ENCODE data around the gene GANAB. TPM values are rescaled to one million over a fixed set of nuclear protein-coding genes. Genes with fewer than 3 reads are reported as not detected.
"Not testable (repeated sequence)": the region's sequence is repeated elsewhere in the genome, so short reads cannot be mapped to it uniquely, and the experiment has no call there.

GANAB gene
- polyA plus RNA-seq, 3 donors: 61.7 to 122 (median 86.9) TPM

DNA sequence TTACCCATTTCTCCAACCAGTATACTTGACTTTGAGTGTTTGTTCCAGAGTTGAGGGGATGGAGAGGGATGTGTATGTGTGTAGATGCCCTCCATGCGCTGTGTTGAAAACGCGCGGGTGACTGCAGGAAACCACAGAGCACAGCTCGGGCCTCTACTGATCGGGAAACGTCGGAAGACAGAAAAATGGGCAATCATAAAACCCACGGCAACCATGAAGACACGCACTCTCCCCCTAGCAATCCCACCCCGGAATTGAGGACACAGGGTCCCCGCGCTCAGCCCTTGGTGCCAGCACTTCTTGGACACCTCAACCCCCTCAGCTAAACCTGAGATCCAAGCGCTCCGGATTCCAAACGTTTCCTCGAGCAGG is 24.8 kb upstream of the GANAB start:
- WGBS, 3 donors: 0% methylated on average over 17 of the region's 17 CpGs
- H3K27ac ChIP-seq (ENCODE audit: low read depth, low read length): peak overlapping the region; percentile 62

DNA sequence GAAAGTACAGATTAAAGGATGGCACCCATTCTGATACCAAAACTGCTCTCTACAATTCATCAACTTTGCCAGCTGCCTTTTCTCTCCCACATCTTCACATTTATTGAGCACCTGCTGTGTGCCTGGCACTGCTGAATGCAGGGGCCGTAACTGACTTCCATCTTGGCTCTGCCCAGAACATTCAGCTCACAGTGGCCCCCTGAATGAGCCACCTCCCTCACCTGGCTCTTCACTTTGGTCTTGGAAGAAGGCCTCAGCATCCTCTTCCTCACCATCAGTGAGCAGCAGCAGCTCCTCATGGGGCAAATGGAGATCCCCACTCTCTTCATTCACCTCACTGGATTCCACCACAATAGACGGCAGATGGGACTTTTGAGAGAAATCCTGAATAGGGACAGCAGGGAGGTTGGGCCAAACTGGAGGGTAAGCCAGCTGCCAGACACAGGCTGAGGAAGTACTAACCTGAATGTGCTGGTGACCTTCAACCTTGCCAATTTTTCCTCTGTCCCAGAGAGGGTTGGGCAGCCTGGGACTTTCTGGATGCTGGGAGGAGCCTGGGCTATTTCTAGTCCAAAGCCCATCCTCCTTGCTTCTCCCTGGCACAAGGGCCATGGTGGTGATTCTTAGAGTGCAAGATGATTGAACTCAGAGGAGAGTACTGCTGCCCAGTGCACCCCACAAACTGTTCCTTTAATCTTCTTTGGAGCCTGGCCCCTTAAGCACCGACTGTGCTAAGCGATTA is 23.2 kb upstream of the GANAB start:
- 50 to 79% (median 75%) methylated on average over 4 of the region's 4 CpGs for WGBS, 3 donors

DNA sequence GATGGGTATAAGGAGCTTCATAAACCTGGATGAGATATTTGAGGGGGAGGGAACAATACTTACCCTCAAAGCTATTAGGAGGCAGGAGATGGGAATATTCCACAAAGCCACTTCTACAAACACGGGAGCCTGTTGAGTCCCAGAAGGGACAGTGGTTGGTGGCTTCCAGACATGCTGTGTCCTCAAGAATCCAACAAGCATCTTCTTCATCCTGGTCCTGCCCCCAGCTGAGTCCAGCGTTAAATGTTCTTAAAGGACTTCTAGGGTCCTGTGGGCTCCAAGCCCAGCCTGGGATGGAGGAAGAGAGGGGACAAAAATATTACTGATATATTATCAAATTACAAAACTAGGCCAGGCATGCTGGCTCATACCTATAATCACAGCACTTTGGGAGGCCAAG is 21.0 kb upstream of the GANAB start:
- no peak overlapping the region for H3K27ac ChIP-seq (ENCODE audit: low read depth, low read length)
- WGBS, 3 donors: 74 to 84% (median 77%) methylated on average over 2 of the region's 2 CpGs

More for the DNA sequence above, 23.2 kb upstream of the GANAB start:
- no peak overlapping the region for H3K27ac ChIP-seq (ENCODE audit: low read depth, low read length)

DNA sequence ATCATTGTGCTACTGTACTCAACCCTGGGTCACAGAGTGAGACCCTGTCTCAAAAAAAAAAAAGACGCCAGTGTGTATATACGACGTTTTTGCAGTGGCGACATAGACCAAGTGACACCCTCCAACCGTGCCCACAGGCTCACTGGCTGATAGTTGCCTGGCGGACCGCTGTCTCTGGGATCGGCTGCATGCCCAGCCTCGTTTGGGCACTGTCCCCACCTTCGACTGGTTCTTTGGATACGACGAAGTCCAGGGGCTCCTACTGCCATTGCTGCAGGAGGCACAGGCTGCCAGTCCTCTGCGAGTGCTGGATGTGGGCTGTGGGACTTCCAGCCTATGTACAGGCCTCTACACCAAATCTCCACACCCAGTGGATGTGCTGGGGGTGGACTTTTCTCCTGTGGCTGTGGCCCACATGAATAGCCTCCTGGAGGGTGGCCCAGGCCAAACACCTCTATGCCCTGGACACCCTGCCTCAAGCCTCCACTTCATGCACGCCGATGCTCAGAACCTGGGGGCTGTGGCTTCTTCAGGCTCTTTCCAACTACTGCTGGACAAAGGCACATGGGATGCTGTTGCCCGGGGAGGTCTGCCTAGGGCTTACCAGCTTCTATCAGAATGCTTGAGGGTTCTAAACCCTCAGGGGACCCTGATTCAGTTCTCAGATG is 20.0 kb upstream of the GANAB start:
- WGBS, 3 donors: 36 to 58% (median 57%) methylated on average over 16 of the region's 16 CpGs
- peak overlapping the region; percentile 53 for H3K27ac ChIP-seq (ENCODE audit: low read depth, low read length)

DNA sequence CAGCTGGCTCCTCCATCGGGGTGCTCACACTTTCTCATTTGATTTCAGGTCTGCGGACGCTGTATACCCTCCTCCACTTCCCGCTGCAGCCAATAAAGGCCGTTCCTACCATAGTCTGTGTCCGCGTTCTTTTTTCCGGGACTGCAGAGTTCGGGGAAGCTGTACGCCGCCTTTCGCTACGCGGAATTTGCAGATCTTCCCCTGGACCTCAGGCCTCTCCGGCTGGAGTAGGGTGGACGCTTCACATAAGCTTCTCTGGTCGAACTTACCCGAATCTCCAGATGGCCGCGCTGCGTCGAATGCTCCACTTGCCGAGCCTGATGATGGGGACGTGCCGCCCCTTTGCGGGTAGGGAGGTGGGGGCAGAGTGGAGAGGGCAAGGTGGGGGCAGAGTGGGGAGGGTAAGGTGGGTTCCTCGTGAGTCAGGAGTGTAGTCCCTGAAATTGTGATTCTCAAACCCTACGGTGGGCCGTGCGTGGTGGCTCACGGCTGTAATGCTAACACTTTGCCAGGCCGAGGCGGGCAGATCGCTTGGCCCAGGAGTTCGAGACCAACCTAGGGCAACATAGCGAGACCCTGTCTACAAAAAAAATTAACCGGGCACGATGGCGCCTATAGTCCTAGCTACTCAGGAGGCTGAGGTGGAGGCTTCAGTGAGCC is 19.3 kb upstream of the GANAB start:
- peak overlapping the region; percentile 53 for H3K27ac ChIP-seq (ENCODE audit: low read depth, low read length)
- WGBS, 3 donors: 2 to 6% (median 5%) methylated on average over 39 of the region's 39 CpGs

DNA sequence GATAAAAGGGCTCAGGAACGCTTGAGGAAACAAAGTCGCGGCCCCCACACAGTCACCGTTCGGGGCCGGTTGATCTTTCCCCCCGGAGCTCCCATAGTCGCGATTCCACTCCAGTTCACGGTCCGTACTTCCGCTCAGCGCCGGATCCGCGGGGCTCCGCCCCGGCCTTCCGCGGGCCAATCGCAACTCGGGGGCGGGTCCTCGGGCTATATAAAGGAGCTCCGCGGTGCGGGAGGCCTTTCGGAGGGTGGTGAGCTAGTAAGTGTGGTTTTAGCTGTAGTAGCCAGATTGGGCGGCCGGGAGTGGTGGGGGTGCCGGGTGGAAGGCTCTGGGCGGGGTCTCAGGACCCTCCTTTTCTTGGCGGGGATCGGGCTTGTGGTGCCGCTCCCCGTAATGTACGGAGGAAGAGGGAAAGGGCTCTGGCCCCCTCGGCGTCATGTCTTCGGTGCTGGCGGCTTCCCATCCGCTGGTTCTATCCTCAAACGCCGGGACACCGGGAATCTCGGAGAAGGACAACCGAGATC is 18.7 kb upstream of the GANAB start, which contains the start of the genes C11orf98 and CSKMT:
C11orf98 (minus strand) TSS at position 136 of the 524 bp plus-strand sequence; CDS start at position 95, 41 bp downstream.
CSKMT (plus strand) TSS at position 238 of the 524 bp plus-strand sequence. CDS start 568 bp downstream, outside the sequence.
- peak within 1 kb of the TSS; percentile 53 for H3K27ac ChIP-seq (ENCODE audit: low read depth, low read length)
- 0 to 1% (median 1%) methylated on average over 46 to 47 of the region's 47 CpGs for WGBS, 3 donors

DNA sequence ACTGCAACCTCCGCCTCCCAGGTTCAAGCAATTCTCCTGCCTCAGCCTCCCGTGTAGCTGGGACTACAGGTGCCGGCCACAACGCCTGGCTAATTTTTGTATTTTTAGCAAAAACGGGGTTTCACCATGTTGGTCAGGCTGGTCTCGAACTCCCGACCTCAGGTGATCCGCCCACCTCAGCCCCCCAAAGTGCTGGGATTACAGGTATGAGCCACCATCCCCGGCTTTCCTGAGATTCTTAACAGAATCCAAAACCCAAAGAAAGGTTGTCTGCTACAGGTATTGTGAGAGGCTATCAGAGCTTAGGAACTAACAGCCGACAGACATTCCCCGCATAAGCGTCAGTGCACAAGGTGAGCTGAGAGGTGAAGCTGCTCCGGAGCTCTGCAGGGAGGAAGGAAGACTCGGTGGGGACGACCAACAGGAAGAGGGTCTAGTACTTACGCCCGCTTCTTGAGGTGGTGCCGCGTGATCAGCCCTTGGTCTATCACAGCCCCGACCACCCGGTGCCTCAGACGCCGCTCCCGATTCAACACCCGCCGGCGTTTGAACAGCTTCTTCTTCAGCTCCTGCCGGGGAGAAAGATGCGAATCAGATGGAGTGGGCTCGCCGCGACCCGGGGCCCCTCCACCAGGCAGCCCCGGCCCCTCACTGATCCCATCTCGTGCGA is 18.1 kb upstream of the GANAB start:
- 2 to 3% (median 3%) methylated on average over 36 of the region's 36 CpGs for WGBS, 3 donors
- H3K27ac ChIP-seq (ENCODE audit: low read depth, low read length): no peak overlapping the region

DNA sequence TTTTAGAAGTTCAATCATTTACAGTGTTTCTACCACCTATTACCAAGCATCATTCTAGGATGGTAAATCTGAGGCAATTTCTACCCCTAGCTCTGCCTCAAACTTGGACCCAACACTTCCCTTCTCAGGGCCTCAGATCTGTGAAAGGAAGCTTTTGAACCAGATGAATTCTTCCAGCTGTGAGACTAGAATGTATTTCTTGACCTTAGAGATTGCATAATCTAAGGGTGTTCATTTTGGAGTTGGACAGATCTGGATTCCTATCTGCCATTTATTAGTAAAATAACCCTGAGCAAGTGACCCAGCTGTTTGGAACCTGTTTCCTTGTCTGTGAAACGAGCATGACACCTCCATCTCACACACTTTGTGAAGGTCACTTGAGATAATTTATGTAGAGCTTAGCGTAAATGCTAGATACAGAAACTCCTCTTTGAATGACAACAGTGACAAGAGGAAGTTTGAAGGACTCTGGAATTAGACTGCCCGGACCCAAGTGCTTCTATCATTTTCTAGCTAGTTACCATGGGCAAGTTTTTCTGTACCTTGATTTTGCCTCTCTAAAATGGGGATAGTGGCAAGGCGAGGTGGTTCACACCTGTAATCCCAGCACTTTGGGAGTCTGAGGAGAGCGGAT is 10.5 kb upstream of the GANAB start:
- WGBS, 3 donors: 43 to 74% (median 71%) methylated on average over 5 of the region's 5 CpGs

DNA sequence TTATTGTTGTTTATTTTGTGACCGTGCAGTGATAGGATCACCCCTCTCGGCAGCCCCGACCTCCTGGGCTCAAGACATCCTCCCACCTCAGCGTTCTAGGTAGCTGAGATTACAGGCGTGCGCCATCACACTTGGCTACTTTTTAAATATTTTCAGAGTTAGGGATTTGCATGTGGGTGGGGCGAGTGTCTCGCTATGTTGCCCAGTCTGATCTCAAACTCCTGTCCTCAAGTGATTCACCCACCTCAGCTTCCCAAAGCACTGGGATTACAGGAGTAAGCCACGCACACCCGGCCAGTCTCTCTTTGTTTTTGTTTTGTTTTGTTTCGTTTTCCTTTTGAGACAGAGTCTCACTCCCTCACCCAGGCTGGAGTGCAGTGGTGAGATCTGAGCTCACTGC is 7.9 kb upstream of the GANAB start:
- 88 to 91% (median 89%) methylated on average over 11 of the region's 11 CpGs for WGBS, 3 donors
- H3K27ac ChIP-seq (ENCODE audit: low read depth, low read length): no peak overlapping the region

More for the DNA sequence above, 10.5 kb upstream of the GANAB start:
- no peak overlapping the region for H3K27ac ChIP-seq (ENCODE audit: low read depth, low read length)

DNA sequence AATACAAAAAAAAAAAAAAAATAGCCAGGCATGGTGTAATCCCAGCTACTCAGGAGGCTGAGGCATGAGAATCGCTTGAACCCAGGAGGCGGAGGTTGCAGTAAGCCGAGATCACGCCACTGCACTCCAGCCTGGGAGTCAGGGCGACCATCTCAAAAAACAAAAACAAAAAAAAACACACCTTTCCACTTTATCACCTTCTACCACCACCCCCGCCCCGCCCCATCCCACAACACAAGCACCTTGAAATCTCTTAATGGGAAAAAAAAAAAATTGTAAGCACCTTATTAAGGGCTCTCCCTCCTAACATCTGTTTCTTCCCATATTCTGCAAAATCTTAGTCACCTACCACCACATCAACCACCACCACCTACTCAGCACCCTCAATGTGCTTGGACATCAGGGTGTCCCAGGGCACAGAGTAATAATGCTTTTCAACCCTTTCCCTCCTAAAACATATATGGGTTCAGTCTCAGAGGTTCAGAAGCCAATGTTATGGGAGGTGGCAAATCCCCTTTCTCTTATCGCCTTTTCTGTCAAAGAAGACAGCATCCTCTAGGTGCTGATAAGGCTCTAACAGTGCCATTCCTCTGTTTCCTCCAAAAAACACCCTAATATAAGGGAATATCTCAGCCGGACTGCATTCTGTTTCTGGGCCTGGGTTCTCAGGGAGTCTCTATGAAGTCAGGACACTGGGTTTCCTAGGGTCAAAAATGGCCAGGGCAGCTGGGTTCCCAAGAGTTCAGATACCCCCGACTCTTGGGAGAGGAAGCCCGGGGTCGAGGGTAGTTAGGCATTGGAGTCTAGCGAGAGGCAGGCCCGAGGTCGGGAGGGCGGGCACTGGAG is 6.0 kb upstream of the GANAB start:
- H3K27ac ChIP-seq (ENCODE audit: low read depth, low read length): no peak overlapping the region
- WGBS, 3 donors: 34 to 37% (median 36%) methylated on average over 16 of the region's 16 CpGs

DNA sequence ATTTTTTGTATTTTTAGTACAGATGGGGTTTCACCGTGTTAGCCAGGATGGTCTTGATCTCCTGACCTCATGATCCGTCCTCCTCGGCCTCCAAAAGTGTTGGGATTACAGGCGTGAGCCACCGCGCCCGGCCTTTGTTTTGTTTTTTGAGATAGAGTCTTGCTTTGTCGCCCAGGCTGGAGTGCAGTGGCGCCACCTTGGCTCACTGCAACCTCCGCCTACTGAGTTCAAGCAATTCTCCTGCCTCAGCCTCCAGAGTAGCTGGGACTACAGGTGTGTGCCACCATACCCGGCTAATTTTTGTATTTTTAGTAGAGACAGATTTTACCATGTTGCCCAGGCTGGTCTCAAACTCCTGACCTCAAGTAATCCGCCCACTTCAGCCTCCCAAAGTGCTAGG is 3.9 kb upstream of the GANAB start:
- 94 to 96% (median 95%) methylated on average over 12 of the region's 12 CpGs for WGBS, 3 donors

DNA sequence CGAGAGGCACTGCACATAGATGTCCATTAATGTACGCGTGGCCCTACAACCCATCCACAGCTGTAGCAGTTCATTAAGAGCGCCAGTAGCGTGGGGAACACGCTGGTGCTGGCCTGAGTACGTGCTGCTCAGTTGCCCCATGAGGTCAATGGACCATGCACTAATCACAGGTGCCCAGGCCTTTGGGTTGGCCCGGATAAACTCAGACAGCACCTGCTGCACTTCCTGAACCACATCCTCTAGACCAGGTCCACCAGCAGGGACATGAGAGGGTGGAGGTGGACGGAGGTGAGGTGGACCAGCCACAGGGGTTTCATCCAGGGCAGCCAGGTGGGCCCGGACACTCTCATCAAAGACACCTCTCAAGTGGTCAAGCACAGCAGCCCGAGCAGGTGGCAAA is 3.1 kb upstream of the GANAB start:
- no peak overlapping the region for H3K27ac ChIP-seq (ENCODE audit: low read depth, low read length)
- 87 to 90% (median 87%) methylated on average over 11 of the region's 11 CpGs for WGBS, 3 donors

More for the DNA sequence above, 3.9 kb upstream of the GANAB start:
- not testable (repeated sequence) for H3K27ac ChIP-seq (ENCODE audit: low read depth, low read length)

DNA sequence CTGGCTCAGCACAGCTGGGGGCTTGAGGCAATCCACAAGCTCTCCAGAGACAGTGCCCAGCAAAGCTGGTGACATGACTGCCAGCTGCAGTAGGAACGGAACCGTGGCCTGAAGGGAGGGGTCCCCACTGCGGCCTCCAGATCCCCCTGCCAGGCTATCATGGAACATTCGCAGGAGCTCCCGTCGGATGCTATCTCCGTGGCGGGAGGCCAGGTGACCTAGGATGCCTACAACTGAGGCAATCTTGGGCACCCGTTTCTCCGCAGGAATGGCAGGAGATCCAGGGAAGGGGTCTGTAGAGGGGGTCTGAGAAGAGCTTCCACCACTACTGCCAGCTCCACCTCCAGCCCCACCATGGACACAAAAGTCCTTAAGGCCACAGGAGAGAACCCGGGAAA is 2.6 kb upstream of the GANAB start:
- WGBS, 3 donors: 85 to 92% (median 91%) methylated on average over 11 of the region's 11 CpGs
- no peak overlapping the region for H3K27ac ChIP-seq (ENCODE audit: low read depth, low read length)

DNA sequence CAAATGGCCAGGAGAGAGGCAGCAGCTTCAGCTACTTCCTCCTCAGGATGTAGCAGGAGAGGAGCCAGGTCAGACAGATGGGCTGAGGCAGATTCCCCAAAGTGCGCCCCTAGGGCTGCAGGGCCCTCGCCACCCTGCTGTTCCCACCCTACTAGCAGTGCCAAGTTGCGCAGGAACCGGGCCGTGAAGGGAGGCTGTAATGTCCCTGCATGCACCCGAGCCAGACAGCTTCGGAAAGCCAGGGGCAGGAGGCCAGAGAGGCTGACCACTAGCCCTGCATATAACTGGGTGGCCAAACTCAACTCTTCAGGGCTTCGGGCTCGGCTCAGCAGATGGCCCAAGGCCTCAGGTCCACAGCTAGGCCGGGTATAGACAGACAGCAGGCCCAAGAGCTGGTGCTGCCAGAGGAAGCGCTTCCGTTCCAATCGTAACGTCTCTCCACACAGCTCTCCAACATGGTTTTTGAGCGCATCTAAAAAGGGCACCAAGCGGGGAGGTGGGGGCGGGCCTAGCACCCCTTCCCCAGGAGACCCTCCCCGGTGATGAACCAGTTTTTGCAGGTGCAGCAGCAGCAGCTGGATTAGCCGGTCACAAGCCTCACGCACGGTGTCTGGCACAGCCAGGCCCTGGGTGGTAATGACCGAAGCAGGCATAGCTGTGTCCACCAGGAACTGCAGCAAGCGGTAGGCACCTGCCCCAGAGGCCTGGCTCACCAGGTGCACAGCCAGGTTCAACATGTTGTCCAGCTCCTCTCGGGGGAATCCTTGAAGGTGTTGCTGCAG is 2.0 kb upstream of the GANAB start:
- no peak overlapping the region for H3K27ac ChIP-seq (ENCODE audit: low read depth, low read length)
- 91 to 92% (median 91%) methylated on average over 24 of the region's 24 CpGs for WGBS, 3 donors

DNA sequence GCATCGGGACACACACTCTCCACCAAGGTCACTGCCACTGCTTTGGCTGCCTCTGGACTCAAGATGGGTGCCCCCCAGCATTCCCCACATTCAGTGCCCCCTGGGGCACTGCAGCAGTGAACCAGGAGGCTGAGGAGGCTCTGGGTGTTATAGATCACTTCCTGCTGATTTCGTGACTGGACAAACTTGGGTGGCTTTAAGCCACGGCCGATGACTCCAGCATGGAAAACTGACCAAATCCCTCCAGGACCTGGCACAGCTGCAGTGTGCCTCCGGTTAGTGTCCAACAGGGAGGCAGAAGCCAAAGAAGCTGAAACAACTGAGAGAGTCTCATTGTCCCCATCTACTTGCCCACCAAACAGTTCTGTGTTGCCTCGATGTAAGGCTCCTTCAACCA is 1.2 kb upstream of the GANAB start:
- WGBS, 3 donors: 63 to 88% (median 81%) methylated on average over 6 of the region's 6 CpGs
- H3K27ac ChIP-seq (ENCODE audit: low read depth, low read length): no peak overlapping the region

DNA sequence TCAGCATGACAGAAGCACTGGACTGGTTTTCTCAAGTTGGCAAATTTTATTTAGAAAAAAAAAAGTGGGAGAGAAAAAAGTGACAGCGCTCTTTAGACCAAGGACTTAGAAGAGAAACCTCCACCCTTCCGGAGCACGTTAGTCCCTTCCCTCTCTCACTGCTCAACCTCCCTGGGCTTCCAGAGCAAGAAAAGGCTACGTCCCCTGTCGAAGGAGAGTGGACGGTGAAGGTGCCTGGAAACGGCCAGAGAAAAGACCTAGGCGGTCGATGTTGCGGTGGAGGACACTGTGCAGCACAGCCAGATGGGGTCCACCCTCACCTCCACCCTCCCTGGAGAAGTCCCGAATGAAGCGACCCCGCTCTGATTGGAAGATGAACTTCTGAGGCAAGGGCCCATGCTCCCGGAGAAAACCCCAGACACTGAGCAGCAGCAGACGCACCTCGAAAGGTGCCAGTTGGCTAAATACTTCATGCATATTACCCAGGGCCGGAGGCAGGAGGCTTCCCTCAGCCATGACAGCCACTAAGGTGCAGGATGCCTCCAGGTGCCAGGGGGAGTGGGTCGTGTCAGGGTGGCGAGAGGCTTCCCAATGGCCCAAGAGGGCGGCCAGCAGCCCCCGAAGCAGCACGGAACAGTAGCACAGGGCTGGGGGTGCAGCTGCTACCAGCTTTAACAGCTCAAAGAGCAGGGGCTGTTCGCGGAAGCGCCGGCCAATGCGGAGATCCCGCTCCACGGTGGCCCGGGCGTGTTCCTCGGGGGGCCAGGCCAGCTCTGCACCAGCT is 604 bp upstream of the GANAB start:
- no peak overlapping the region for H3K27ac ChIP-seq (ENCODE audit: low read depth, low read length)
- WGBS, 3 donors: 52 to 67% (median 61%) methylated on average over 32 of the region's 32 CpGs
